OCI-LY1 (cell line): Measurements from ENCODE around the gene LRRC32.

Experiments
- EZH2 ChIP-seq: fragments of 200-600 bp; sonication (generic), shearing (Covaris generic); IDR thresholded peaks from 2 replicates; pipeline ENCODE4 v1.8.0; 2017; ENCODE audit warnings: borderline replicate concordance, mixed run types, mild to moderate bottlenecking, antibody characterized with exemption, low read length, moderate library complexity, mixed read lengths
- TF ChIP-seq, protein P1 (sequence below): fragments of 200-600 bp; sonication (generic), shearing (Covaris generic); IDR thresholded peaks from 2 replicates; pipeline ENCODE4 v1.5.1; 2017; ENCODE audit warnings: mild to moderate bottlenecking, antibody characterized with exemption, low read length, moderate library complexity, mixed read lengths

DNA sequence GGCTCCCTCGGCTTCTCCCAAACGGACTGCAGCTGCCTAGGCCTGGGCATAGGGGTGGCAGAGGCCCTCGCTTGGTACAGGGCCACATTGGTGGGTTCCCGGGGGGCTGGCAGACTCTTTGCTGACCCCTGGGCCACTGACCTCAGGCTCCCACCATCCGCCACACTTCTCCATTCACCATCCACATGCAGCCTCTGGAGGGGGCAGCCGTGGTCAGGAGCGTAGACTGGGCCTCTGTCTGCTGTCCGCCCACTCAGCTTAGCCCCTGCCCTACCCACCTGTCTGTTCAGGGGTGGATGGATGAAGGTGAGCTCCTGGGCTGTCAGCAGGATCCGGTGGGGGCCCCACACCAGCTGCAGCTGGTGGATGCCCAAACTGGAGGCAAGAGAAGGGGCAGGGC, 45.7 kb upstream of the LRRC32 start:
- TF ChIP-seq, protein P1, sequence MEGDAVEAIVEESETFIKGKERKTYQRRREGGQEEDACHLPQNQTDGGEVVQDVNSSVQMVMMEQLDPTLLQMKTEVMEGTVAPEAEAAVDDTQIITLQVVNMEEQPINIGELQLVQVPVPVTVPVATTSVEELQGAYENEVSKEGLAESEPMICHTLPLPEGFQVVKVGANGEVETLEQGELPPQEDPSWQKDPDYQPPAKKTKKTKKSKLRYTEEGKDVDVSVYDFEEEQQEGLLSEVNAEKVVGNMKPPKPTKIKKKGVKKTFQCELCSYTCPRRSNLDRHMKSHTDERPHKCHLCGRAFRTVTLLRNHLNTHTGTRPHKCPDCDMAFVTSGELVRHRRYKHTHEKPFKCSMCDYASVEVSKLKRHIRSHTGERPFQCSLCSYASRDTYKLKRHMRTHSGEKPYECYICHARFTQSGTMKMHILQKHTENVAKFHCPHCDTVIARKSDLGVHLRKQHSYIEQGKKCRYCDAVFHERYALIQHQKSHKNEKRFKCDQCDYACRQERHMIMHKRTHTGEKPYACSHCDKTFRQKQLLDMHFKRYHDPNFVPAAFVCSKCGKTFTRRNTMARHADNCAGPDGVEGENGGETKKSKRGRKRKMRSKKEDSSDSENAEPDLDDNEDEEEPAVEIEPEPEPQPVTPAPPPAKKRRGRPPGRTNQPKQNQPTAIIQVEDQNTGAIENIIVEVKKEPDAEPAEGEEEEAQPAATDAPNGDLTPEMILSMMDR: no peak
- no peak for TF ChIP-seq EZH2
